A673 (cell line): Measurements from ENCODE around the gene SPRYD3. TPM values are rescaled to one million over a fixed set of nuclear protein-coding genes. Genes with fewer than 3 reads are reported as not detected.
A peak's percentile ranks its signal among the peaks of the same experiment; 100 is the strongest.

Source experiments
- BruUV-seq: library from RNA; stranded (reverse); fragments of 400-500 nt; replicated peaks from 2 replicates; lab custom pipeline; 2021; lab: Mats Ljungman, UMichigan
- CTCF ChIA-PET: fragments of 300-600 bp; sonication (Branson Sonifier 250); formaldehyde crosslinking; loops from one replicate; lab custom pipeline; 2022; ENCODE audit warnings: antibody characterized with exemption; lab: Charles Lee
- POLR2A ChIA-PET: fragments of 300-600 bp; sonication (Branson Sonifier 250); formaldehyde crosslinking; loops from one replicate; lab custom pipeline; 2022; ENCODE audit warnings: antibody characterized with exemption; ENCODE audit not compliant: low non-redundant PET; lab: Charles Lee
- DNase-seq: peaks from one replicate; pipeline ENCODE4 v3.0.0-alpha.2; 2015; ENCODE audit warnings: low spot score
- H3K27ac ChIP-seq: fragments of 200-600 bp; sonication (generic); 2 replicates; pipeline ENCODE4 v1.5.1; 2016; ENCODE audit warnings: mixed run types, low read depth, mild to moderate bottlenecking, mixed read lengths, antibody characterized with exemption, low read length; ENCODE audit not compliant: poor library complexity, severe bottlenecking
- H3K27me3 ChIP-seq: fragments of 200-600 bp; sonication (generic); replicated peaks from 2 replicates; pipeline ENCODE4 v1.6.1; 2017; ENCODE audit warnings: mixed run types, low read depth, mild to moderate bottlenecking, mixed read lengths, antibody characterized with exemption, low read length; ENCODE audit not compliant: insufficient read depth, poor library complexity
- H3K36me3 ChIP-seq: fragments of 200-600 bp; sonication (generic); 2 replicates; pipeline ENCODE4 v1.6.1; 2016; ENCODE audit warnings: mixed run types, mild to moderate bottlenecking, mixed read lengths, antibody characterized with exemption, low read length; ENCODE audit not compliant: insufficient read depth, poor library complexity, severe bottlenecking
- H3K4me1 ChIP-seq: fragments of 200-600 bp; sonication (generic); 2 replicates; pipeline ENCODE4 v1.6.1; 2017; ENCODE audit warnings: mixed run types, mild to moderate bottlenecking, mixed read lengths, antibody characterized with exemption, low read length; ENCODE audit not compliant: insufficient read depth, poor library complexity, severe bottlenecking
- H3K4me3 ChIP-seq: fragments of 200-600 bp; sonication (generic); 2 replicates; pipeline ENCODE4 v1.5.1; 2016; ENCODE audit warnings: low read depth, mixed run types, mild to moderate bottlenecking, mixed read lengths, low read length; ENCODE audit not compliant: poor library complexity, severe bottlenecking
- H3K9me3 ChIP-seq: fragments of 200-600 bp; sonication (generic); 2 replicates; pipeline ENCODE4 v1.6.1; 2016; ENCODE audit warnings: mixed run types, low read depth, mild to moderate bottlenecking, mixed read lengths, antibody characterized with exemption, low read length; ENCODE audit not compliant: poor library complexity, severe bottlenecking
- EZH2 ChIP-seq: fragments of 200-600 bp; sonication (generic); IDR thresholded peaks from 2 replicates; pipeline ENCODE4 v1.6.1; 2017; ENCODE audit warnings: borderline replicate concordance, low read depth, mild to moderate bottlenecking, mixed read lengths, antibody characterized with exemption, low read length; ENCODE audit not compliant: poor library complexity, severe bottlenecking
- intact Hi-C: fragments of 100-400 bp; cut with micrococcal nuclease; formaldehyde crosslinking; loops from one replicate; pipeline ENCODE4 v1.10.0; 2022; ENCODE audit not compliant: unreplicated experiment
- total RNA-seq: library from RNA; stranded (reverse); gene quantifications from 2 replicates; pipeline ENCODE4 v1.2.3, GENCODE V29; 2021
- TF ChIP-seq, protein P1 (sequence below): fragments of 300-800, 200-600 bp; sonication (generic); conservative IDR thresholded peaks from 2 replicates; pipeline ENCODE4 v1.5.1; 2017; ENCODE audit warnings: low read depth, mild to moderate bottlenecking, antibody characterized with exemption, low read length, moderate library complexity, mixed read lengths

The SPRYD3 gene
- total RNA-seq, 1 experiment from 2014 or later, result 19.3 TPM

DNA sequence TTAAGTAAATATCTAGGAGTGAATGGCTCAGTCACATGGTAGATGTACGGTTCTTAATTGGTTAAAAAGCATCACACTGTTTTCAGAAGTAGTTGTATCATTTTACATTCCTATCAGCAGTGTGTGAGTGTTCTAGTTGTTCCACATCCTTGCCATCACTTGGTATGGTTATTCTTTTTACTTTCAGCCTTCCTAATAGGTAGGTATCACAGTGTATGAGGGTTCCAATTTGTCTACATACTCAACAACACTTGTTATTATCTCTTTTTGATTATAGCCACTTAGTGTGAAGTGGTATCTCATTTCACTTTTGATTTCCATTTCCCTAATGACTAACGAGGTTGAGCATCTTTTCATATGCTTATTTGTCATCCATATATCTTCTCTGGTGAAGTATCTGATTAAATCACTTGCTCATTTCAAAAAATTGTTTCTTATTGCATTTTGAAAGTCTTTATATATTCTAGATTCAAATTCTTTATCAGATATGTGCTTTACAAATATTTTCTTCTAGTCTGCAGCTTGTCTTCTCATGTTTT is 3.5 kb upstream of the SPRYD3 start:
- Histone ChIP-seq H3K4me3 (no peak overlapping the region), H3K4me1 (peaks cover 4% of the 10 kb centered on the region), H3K27ac (no peak overlapping the region), H3K9me3 (no peaks in the 10 kb centered on the region), H3K36me3 (no peaks in the 10 kb centered on the region), H3K27me3 (no peaks in the 10 kb centered on the region)
- BruUV-seq, result no TSS peak
- intact Hi-C loops, result no loop called here
- ChIA-PET POLR2A (no interaction called here), CTCF (no interaction called here)
- DNase-seq, result no peak
- TF ChIP-seq, protein P1, sequence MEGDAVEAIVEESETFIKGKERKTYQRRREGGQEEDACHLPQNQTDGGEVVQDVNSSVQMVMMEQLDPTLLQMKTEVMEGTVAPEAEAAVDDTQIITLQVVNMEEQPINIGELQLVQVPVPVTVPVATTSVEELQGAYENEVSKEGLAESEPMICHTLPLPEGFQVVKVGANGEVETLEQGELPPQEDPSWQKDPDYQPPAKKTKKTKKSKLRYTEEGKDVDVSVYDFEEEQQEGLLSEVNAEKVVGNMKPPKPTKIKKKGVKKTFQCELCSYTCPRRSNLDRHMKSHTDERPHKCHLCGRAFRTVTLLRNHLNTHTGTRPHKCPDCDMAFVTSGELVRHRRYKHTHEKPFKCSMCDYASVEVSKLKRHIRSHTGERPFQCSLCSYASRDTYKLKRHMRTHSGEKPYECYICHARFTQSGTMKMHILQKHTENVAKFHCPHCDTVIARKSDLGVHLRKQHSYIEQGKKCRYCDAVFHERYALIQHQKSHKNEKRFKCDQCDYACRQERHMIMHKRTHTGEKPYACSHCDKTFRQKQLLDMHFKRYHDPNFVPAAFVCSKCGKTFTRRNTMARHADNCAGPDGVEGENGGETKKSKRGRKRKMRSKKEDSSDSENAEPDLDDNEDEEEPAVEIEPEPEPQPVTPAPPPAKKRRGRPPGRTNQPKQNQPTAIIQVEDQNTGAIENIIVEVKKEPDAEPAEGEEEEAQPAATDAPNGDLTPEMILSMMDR, result no peak
- TF ChIP-seq EZH2, result no peak

DNA sequence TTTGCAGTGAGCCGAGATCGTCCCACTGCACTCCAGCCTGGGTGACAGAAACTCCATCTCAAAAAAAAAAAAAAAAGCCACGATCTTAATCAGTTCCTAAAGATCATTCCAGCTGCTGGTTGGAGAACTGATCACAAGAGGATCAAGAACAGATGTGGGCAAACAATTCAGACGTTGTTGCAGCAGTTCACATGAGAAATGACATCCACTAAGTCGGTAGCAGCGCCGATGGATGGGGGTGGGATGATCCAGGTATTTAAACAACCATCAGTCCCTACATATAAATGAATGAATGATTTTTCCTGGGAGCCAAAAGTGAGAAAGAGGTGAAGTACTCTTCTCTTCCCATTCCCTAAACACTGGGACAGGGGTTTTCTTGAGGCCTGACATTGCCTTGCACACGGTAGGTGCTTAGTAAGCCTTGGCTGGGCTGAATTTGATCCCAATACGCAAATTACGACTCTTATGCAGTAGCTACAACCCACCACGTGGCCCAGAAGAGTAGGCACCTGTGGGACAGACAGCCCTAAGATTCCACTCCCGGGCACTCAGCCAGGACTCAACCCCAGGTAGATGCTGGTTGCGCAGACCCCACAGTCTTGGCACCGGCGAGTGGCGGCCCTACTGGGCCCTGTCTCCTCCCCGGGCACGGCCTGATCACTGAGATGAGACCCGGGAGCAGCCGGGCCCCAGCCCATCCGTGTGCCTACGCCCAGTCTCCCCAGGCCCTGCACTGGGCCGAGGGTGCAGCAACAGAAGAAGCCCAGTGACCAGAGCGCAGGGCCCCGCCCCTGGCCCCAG is 565 bp downstream of the SPRYD3 start:
- H3K36me3 ChIP-seq, result peaks cover 9% of the 10 kb centered on the region
- BruUV-seq, result TSS peak; percentile 62
- TF ChIP-seq, protein P1, result no peak
- no peak for TF ChIP-seq EZH2
- H3K27ac ChIP-seq, result peak overlapping the region; percentile 62
- H3K4me1 ChIP-seq, result peaks cover 4% of the 10 kb centered on the region
- peak; percentile 35 for DNase-seq
- no peaks in the 10 kb centered on the region for H3K9me3 ChIP-seq
- H3K4me3 ChIP-seq, result peak overlapping the region; percentile 65
- intact Hi-C loops, result no loop called here
- POLR2A ChIA-PET, result interaction anchor here (0.5 kb wide), 1 partner anchor 160 kb away, joined by 6 read pairs; no protein-coding TSS in a partner anchor
- H3K27me3 ChIP-seq, result no peaks in the 10 kb centered on the region
- CTCF ChIA-PET, result interaction anchor here (0.6 to 3.2 kb wide), 7 partner anchors 13 to 243 kb away, joined by 3 to 18 read pairs (median 6); partner anchors contain the start of genes AAAS and SOAT2

DNA sequence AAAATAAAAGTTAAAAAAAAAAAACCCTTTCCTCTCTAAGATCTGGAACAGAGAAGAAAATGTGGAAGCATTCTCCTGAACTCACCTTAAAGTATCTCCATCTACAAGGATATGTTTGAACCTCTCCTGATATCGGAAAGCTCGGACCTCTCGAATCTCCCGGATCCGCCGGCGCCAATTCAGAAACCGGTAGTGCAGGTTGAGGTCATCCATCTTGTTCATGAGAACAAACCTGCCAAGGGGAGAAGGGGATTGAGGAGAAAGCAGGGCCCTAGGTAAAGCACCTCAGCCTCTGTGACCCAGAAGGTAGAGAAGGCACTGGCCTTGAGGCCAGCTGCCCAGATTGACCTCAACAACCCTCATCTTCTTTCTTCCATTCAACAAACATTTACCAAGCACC is 2.2 kb downstream of the SPRYD3 start:
- H3K9me3 ChIP-seq, result no peaks in the 10 kb centered on the region
- peaks cover 12% of the 10 kb centered on the region for H3K4me1 ChIP-seq
- no peak for TF ChIP-seq EZH2
- TF ChIP-seq, protein P1, result no peak
- H3K36me3 ChIP-seq, result peaks cover 9% of the 10 kb centered on the region
- ChIA-PET POLR2A (no interaction called here), CTCF (no interaction called here)
- intact Hi-C loops, result no loop called here
- DNase-seq, result no peak
- H3K27ac ChIP-seq, result no peak overlapping the region
- H3K4me3 ChIP-seq, result no peak overlapping the region
- no peaks in the 10 kb centered on the region for H3K27me3 ChIP-seq
- BruUV-seq, result no TSS peak
